NB4 (cell line): ENCODE results near the gene SDR42E1.
"Not testable (repeated sequence)": the region's sequence is repeated elsewhere in the genome, so short reads cannot be mapped to it uniquely, and the experiment has no call there.

Experiments
- DNase-seq: peaks from one replicate; pipeline ENCODE4 v3.0.0; 2010; ENCODE audit warnings: low read depth
- H3K4me3 ChIP-seq: one replicate; pipeline ENCODE4 v1.5.1; 2011; ENCODE audit warnings: mild to moderate bottlenecking, low read depth, low read length, moderate library complexity
- CTCF ChIP-seq: IDR thresholded peaks from one replicate; pipeline ENCODE4 v1.5.1; 2012; ENCODE audit warnings: low read depth, low read length
- MYC ChIP-seq: IDR thresholded peaks from 2 replicates; pipeline ENCODE4 v1.6.1; 2011; ENCODE audit warnings: low read depth, low read length
- POLR2A ChIP-seq: IDR thresholded peaks from 2 replicates; pipeline ENCODE4 v1.6.1; 2011; ENCODE audit warnings: mild to moderate bottlenecking; ENCODE audit not compliant: insufficient read length; ENCODE audit errors: extremely low read depth
- TF ChIP-seq, protein P1 (sequence below): IDR thresholded peaks from 2 replicates; pipeline ENCODE4 v1.6.1; 2011; ENCODE audit warnings: low read depth, low read length

SDR42E1 gene

GRCh38 chr16:81994485-81994884, 16.8 kb downstream of the SDR42E1 start:
- no peak overlapping the region for H3K4me3 ChIP-seq
- DNase-seq = peak; percentile 18
- TF ChIP-seq POLR2A (no peak), CTCF (peak; percentile 49)
- TF ChIP-seq, protein P1, sequence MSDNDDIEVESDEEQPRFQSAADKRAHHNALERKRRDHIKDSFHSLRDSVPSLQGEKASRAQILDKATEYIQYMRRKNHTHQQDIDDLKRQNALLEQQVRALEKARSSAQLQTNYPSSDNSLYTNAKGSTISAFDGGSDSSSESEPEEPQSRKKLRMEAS = no peak

DNA sequence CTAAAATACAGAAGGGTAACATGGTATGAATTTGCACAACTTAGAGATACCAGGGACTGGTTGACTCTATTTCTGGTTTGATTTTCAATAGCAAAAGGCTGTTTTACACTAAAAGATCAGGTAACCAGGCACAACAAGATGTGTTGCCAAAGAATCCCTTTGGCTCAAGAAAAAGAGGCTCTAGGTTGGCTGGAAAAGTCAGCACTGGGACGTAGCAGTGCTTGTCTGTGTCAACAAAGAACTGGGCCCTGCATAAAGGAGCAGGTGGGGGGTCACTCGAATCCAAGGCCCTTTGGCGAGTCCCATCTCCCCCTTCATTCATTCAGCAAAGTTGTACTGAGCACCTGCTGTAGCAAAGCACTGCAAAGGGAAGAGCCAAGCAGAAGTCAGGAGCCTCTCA, 18.4 kb downstream of the SDR42E1 start:
- DNase-seq = no peak
- TF ChIP-seq, protein P1 = no peak
- no peak for TF ChIP-seq MYC
- TF ChIP-seq POLR2A = no peak
- TF ChIP-seq CTCF = no peak
- H3K4me3 ChIP-seq = no peak overlapping the region

GRCh38 chr16:81987706-81988105, 23.6 kb downstream of the SDR42E1 start:
- TF ChIP-seq, protein P1 = no peak
- TF ChIP-seq CTCF = no peak
- no peak for TF ChIP-seq POLR2A
- TF ChIP-seq MYC = no peak
- DNase-seq = no peak

DNA sequence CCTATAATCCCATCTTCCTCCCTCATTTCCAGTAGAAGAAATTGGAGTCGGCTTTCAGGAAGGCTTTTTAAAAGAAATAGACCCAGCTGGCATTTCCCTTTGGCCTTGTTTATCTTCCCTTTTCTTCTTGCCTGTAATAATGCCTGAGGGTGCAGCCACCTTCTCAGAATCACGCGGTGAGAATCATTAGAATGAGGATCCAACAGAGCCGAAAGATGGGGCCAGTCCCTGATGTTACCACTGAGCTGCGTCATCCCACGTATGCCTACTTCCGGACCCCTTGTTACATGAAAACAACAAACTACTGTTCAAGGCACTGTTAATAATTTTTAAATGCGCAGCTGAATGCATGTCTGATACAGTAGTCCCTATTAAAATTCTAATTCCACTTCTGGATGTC, 24.1 kb downstream of the SDR42E1 start:
- H3K4me3 ChIP-seq = no peak overlapping the region
- no peak for DNase-seq
- no peak for TF ChIP-seq MYC
- TF ChIP-seq CTCF = no peak
- TF ChIP-seq, protein P1 = no peak
- TF ChIP-seq POLR2A = no peak

More at GRCh38 chr16:81987706-81988105, 23.6 kb downstream of the SDR42E1 start:
- no peak overlapping the region for H3K4me3 ChIP-seq

GRCh38 chr16:81977335-81977942, 33.8 kb downstream of the SDR42E1 start:
- DNase-seq, H3K4me3 ChIP-seq: not testable (repeated sequence)

- no peak overlapping the region for H3K4me3 ChIP-seq
- TF ChIP-seq, protein P1 = no peak
- TF ChIP-seq CTCF (no peak), POLR2A (no peak), MYC (no peak)
- DNase-seq = no peak
Observed at GRCh38 chr16:81975637-81976036, 35.6 kb downstream of the SDR42E1 start.
